HuH-7.5 (cell line): ENCODE results near the gene ZCRB1.

ENCODE experiments used
- DNase-seq: peaks from one replicate; pipeline ENCODE4 v3.0.0; 2011; ENCODE audit warnings: low spot score

ZCRB1 gene

GRCh38 chr12:42277396-42278127 lies 48.3 kb downstream of the ZCRB1 start:
- DNase-seq: no peak

DNA sequence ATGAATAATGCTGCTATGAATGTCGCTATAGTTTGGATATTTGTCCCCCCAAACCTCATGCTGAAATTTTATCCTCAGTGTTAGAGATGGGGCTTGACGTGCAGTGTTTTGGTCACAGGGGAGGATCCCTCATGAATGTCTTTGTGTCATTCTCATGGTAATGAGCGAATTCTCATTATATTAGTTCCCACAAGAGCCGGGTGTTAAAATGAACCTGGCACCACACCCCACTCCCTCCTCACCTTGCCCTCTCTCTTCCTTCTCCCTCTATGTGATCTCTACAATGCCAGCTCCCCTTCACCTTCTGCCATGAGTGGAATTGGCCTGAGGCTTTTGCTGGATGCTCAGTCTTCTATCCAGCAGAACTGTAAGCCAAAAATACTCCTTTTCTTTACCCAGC lies 50.4 kb downstream of the ZCRB1 start:
- DNase-seq: no peak

DNA sequence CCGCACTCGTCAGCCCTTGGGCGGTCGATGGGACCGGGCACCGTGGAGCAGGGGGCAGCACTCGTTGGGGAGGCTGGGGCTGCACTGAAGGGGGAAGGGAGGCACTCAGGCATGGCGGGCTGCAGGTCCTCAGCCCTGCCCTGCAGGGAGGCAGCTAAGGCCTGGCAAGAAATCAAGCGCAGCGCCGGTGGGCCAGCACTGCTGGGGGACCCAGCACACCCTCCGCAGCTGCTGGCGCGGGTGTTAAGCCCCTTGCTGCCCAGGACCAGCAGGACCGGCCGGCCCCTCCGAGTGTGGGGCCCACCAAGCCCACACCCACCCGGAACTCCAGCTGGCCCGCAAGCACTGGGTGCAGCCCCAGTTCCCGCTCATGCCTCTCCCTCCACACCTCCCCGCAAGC lies 52.2 kb downstream of the ZCRB1 start:
- no peak for DNase-seq

DNA sequence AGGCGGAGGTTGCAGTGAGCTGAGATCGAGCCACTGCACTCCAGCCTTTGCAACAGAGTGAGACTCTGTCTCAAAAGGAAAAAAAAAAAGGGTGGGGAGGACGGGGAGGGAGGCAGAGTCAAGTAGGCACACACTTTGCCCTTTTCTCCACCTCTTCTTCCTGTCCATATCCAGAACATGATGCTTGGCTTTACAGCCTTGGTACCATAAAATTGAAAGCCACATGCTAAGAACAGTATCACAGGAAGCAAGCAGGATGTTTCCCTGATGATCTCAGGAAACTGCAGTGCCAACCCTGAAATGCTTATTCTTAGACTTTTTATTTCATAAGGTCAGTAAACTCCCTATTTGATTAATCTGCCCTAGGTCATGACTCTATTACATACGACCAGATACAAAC lies 55.3 kb downstream of the ZCRB1 start:
- DNase-seq: no peak

GRCh38 chr12:42267413-42268190 lies 58.3 kb downstream of the ZCRB1 start:
- DNase-seq: no peak

DNA sequence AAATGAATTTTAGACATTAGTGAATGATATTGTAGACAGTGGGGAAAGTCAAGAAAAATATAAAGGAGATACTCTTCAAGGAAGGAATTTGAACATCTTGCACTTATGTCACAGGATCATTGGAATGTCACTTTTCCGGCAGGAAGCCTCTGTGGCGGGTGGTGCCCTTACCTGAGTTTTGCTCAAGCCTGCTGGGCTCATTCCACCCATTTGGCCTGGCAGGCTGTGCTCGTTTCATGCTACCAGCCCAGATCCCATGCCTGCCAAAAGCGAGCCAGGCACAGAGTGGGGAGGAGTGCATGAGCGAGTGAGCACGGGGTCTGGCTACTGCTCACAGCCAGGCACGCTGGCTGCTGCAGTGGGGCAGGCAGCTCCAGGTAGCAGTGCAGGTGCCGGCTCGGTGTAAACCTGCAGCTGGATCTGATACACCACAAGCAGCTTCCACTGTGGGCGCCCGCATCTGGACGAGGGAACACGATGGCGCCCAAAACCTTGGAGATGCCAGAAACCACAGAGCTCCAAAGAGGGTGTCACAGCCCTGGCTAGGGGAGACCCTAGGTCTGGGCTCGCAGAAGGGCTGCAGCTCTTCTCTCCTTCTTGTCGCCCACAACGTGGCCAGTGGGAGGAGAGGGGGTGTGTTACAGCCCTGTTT lies 59.2 kb downstream of the ZCRB1 start:
- no peak for DNase-seq

GRCh38 chr12:42262271-42262670 lies 63.6 kb downstream of the ZCRB1 start:
- DNase-seq: no peak
